ENCODE results near the gene SLC4A1AP.

SLC4A1AP gene

DNA sequence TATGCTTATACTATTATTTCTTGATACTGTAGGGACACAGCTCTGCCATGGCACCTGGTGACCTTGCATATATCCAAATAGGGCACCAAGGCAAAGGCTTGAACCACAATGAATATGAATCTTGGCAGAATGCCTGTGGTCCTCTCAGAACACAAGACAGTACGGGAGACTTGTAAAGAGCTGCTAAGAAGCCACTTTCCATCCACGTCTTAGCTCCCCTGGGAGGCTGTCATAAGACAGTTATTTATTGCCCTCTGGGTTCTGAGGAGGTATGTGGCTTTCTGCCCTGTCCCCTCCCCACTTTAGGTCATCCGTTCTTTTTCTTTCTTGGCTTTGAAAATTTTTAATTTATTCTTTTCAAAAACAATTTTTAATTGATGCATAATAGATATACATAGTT lies 78.0 kb downstream of the SLC4A1AP start:
- no peak for DNase-seq (ENCODE audit: low read depth in 2 of 2)

- DNase-seq (ENCODE audit: low read depth in 2 of 2), result no peak
These were observed 78.9 kb downstream of the SLC4A1AP start for GRCh38 chr2:27742571-27742970.

All from stimulated activated CD8-positive, alpha-beta memory T cell treated with anti-CD3 and anti-CD28 coated beads, Interleukin-15, amount 100 ng/mL, for 4 hours (primary cell).